HG02610 (cell line): ENCODE data around the gene RAMACL.

Source experiments
- ATAC-seq: cut with Tn5 transposase; IDR thresholded peaks from one replicate; pipeline ENCODE4 v1.9.1; 2021; ENCODE audit warnings: mild to moderate bottlenecking, moderate library complexity; ENCODE audit not compliant: unreplicated experiment

RAMACL gene

DNA sequence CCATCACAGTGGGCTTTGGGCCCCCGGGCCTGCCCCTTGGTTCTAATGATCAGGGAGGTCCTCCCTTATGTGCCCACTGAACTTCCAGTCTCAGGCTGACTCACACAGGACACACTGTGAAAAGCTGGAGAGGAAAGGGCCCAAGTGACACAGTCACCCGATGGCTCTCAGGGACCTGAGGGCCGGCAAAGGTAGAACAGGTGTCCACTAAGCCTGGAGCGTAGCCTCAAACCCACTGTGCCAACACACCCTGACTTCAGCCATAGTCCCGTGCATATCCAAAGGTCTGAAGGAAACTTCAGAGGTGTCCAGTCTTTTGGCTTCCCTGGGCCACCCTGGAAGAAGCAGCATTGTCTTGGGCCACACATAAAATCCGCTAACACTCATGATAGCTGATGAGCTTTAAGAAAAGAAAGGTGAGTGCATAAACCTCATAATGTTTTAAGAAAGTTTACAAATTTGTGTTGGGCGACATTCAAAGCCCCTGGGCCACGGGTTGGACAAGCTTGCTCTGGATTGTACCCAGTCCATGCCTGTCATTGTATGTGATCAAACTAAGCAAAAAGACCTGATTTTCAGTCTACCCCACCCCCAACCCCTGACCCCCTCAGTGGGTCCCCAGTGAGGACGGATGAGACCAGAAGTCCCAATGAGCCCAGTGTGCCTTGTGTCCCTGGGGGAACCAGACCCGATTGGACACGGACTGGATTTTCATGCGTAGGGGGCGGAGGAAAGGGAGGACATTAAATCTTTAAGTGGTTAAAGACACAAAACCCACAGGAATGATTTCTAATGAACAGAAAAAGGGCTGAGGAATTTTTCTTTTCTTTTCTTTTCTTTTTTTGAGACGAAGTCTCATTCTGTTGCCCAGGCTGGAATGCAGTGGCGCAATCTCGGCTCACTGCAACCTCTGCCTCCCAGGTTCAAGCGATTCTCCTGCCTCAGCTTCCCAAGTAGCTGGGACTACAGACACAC is 6.1 kb downstream of the RAMACL start:
- ATAC-seq: no peak

DNA sequence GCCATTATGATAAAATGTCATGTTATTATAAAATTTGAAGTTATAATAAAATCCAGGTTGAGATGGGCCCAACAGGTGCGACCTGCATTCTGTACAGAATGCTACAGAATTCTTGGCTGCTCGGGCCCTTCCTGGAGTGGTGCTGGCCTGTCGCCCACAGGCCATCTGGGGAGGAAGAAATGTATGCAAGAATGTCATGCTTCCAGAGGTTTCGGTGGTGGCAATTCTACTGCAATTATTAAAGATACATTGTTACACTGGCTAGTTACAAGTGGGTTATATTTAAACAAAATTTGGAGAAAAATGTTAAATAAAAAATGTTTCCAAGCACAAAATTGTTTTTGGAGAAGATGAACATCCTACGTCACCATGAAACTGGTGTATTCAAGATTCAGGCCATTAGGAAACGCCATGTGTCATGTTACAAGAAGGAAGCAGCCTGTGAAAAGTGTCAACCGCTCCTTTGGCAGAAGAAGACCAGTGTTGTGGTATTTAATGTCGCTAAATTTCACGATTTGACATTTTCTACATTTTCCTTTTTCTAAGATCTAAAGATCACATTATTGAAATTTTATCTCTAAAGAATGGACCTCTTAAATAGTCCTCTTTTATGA is 7.1 kb downstream of the RAMACL start:
- ATAC-seq: no peak

DNA sequence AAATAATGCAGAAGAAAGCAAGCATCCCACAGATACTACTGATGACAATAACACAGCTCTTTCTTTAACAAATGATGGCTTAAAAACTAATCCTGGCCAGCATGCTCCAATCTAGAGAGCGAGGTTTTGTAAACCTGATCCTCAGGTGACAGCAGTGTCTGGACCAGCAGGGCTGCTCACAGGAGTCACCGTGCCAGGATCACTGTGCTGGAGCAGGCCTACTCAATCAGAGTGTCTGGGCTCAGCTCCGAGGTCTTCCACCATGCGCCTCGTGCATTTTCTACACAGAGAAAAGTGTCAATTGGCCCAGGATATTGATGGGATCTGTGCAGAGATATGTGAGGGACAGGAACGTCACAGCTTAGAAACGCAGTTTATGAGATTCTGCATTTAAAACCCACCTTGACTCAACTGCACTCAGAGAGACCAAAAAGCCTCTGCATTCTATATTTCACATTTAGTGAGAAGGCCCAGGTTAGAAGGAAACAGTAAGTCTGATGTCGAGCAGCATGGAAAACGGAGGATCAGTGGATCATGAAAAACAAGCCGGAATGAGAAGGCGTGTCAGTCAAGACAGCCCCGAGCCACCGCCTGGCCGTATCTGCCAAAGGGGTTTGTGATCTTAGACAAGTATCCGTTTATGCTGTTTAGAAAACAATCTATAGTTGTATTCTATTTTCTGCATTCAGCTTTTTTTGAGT is 7.8 kb downstream of the RAMACL start:
- no peak for ATAC-seq

DNA sequence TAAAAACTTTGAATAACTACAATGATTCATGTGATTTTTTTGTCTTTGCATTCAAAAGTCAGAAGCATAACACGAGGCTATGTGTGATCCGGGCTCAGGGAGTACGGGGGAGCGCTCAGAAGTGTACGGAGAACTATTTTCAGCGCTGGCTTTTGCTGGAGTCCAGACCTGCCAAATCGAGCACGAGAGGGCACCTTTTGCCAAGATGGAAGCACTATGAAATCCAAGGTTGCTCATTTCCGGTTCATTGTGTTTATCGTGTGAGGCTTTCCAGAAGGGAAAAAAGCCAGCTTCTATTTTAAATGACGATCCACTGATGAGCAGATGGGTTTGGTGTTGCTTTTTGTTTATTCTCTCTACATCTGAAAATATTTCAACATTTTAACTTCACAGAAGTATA is 11.3 kb downstream of the RAMACL start:
- no peak for ATAC-seq

DNA sequence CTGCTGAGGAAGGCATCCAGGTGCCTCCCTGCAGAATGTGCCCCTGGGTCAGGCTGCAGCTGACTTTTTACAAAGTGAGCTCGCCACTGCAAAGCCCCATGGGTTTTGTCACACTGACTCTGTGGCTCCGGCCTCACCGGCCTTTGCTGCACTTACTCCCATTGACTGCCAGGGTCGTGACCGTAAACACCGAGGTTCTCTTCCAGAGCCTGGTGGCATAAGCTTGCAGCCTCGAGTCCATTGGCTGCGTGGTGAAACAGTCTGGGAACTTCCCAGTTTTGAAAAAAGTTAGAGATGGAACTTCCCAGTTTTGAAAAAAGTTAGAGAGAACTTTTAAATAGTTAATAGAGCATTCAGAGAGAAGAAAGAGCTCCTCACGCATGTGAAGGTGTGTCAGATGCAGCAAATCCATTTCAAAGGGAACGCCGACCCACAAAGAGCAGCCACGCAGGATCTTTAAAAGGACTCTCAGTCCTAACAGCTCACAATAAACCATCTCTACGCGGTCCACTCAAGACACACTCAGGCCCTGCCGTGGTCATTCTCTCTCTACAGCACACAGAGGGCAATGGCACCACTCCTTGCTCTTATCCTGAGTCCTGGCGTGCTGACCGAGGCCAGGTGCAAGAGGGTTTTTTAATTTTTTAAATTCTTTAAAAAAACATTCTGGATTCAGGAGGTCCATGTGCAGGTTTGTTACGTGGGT is 12.8 kb downstream of the RAMACL start:
- ATAC-seq: no peak

DNA sequence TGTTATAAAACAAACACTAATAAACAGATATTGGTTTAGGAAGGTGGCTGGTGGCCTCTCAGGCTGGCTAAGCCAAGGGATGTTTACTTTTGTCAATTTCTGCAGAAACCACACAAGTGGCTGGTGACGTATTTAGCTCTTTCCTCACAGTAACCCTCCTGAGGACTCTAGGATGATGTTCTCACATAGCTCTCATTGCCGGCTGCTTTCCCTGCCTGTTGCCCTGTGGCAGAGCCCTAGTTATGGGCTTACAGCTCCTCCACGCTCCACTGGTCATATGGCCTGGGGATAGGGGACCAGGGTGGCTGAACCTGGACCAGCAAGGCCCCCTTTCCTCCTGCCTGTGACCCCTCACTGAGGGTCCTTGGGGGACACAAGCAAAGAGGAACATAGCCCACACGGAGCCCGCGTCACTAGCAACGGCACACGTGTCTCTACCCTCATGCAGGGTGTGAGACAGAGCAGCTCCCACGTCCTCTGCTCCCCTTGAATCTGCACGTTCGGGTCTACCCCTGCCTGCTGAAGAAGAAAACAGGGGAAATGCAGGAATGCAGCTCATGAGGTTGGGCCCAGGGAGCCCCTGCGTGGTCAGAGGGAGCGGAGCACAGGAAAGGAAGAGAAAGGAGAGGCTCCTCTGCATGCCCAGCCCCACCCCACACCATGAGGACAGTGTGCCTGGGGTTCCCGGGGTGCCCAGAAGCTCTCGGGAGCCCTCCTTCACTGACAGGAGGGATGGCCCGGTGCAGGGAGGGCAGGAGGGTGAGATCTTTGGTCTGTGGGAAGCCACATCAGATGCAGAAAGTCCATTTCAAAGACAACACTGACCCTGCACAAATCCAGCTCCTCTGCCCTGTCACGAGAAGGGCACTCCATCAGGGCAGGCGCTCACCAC is 13.9 kb downstream of the RAMACL start:
- no peak for ATAC-seq

DNA sequence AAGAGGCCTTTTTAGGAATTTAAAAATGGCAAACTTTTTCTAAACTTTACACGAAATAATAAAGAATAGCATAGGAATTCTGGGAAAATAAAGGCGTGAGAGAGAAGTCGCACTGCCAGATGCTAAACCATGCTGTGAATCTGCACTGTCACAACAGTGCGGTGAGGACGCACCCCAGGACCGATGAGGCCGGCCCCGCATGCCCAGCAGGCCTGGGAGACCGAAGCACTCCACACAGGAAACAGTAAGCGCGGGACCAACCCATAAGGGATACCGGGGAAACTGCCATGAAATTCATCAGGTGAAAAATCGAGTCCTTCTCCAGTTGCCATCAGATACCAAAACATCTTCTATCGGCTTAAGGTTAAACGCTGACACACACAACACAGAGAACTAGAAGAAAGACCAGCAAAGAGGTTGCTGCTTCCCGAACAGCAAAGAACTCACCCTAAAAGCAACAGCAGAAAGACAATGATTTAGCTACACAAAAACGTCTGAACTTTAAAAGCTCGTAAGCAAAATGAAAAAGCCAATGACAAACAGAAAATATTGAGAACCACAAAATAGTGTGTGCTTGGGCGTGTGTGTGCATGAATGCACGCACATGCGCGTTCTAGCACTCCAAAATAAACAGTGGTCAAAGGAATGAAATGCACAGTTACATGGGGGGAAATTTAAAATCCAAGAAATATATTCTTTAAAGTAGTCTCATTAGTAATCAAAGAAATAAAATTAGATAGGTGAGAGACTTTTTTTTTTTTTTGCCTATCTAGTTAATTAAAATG is 15.4 kb downstream of the RAMACL start:
- ATAC-seq: no peak

DNA sequence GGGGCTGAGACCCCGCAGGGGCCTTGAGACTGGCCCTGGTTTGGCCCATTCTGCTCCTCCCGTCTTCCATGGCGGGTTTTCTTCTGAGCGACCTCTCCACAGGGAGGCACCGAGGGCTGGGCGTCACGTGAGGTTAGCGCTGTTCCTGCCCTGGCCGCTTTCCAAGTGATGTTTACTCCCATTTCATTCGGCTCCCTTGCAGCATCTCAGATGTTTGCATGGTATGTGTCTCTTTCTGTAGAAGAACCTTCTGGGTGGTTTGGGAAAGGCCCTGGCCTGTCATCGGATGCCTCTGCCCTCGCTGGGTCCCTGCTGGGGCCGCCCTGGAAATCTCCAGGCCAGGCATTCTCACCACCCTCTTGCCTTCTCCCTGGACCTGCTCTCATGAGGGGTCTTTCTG is 17.3 kb downstream of the RAMACL start:
- ATAC-seq: no peak

DNA sequence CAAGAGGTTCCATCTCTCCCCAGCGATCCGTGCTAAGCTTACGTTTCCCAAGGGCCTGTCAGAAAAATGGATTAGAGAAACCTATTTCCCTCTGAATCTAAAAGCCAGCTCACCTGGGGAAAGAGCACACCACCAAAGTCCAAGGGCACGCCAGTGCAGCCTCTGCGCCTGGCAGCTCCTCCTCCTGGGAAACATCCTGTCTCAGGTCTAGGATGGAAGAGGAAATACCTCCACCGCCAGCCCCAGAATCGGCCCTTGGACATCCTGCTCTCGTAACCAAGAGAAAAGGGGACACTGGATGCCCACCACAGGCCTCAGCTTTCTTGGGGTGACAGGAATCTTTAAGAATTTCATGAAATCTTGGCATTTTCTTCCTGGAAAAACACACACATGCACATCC is 18.7 kb downstream of the RAMACL start:
- ATAC-seq: no peak

DNA sequence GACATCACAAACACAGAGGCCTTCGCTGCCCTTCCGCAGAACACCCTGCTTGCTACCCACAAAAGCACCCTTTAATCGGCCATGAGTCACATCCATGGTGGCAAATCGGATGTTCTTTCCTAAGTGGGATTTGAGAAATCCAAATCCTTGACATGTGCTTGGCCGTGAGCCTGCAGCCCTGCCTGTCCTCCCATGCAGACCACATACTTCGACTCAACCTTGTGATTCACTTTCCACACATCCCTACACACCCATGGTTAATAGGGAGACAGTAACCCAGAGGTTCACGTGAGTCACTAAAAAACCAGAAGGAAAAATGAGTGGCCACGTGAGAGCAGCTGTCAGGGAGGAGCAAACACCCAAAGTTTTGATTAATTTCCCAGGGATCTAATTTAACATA is 19.4 kb downstream of the RAMACL start:
- no peak for ATAC-seq

DNA sequence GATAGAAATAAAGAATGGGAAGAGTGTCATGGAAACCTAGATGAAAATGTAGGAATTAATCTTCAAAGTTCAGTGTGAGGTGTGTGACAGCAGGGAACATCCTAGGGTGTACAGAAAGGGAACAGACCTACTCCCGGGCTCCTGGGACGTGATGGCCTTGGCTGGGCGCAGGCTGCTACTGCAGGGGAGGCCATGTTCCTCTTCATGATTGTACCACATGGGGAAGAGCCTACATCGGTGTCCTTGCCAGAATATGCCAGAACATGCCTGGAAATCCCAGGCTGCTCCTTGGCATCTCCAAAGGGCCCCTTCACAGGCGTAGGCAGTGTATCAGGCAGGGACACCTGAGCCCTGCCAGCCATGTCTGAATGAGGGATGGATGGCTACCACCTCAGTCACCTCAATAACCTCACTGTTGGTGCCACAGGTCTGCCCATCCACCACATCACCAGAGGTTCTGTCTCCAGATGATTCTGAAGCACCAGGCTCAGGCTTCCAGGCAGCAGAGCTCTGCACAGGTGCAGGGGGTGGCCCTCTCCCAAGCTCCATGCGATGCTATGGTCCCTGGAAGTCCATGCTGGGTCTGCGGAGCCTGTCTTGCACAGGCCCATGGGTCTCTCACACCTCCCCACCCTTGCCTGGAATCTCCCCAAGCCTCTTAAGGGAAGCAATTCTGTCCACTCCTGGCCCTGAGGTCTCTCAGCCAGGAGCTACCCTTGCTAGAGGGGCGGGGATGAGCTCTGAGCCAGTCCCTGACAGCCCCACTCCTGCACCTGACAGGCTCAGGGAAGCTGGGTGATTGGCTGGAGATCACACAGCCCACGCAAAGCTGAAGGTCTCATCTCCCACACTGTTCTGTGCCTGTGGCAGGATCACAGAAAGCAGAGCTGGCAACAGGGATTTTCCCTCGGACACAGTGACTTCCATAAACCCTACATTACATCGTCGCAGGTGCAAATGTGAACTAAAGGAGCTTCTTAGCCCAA is 20.2 kb downstream of the RAMACL start:
- no peak for ATAC-seq

DNA sequence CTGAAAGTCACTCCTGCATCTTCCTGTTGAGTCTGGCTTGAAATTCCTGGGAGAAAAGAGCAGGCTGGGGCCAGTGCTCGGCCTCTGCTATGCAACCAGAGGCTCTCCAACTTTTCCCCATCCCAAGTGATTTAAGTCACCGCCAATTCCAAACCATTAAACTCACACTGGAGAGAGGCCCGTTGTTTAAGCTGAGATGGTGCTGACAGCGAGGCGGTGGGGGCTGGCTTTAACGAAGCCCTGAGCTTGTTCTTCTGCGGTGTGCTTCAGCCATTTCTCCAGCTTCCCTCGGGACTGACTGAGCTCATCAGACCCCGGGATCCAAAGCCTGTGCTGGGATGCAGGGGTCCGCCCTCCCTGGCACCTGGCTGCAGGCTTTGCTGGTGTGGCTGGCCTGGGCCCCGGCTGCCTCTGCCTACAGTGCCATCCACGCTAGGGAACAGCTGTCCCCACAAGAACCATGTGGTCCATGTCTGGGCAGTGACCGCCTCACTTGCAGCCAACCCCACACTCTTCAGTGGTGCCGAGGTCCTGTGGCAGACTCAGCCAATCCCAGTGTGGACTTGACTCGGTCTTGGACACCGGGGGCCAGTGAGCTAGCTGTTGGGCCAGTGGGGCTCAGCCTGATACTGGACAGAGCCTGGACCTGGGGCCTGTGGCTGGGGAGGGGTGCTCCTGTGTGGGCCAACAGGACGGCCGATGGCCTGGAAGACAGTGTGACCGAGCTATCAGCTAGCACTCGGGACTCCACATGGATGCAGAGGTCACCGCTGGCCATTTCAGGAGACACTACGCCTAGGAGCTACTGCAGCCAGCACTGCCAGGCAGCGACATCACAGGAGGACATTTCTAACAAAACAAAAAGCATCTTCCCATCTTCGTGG is 21.2 kb downstream of the RAMACL start:
- no peak for ATAC-seq

DNA sequence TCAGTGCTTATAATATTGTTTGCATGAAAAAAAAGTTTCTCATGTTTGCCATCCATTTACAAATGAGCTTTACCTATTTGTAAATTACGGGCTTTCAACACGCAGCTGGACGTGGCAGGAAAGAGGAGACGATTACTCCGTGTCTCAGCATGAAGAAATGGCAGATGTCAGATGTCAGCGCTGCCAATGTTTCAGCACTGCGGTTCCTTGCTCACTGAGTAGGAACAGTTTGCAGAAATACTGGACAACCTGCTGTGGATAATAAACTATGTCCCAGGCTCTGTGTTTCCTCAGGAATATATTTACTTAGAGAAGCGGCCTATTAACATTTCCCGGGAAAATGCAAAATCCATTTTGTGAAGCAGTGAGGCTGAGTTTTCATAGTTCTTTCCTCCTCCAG is 22.7 kb downstream of the RAMACL start:
- no peak for ATAC-seq

DNA sequence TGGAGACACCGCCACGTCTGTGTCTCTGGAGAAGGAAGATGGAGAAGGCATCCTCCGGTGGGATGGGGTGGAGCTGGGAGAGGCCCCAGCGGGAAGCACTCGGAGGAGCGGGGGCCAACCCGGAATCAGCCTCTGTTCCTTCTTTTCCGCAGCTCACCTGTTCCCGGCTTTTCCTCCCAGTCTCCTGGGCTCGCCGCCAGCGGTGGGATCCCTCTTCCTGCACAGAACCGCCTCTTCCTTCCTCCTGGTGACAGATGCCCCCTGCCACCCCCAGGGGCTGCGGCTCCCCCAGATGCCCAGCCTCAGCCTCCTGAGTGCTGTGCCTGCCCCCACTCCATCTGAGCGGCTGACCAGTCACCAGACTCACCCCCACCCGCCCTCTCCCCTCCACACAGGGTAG is 23.3 kb downstream of the RAMACL start:
- no peak for ATAC-seq

DNA sequence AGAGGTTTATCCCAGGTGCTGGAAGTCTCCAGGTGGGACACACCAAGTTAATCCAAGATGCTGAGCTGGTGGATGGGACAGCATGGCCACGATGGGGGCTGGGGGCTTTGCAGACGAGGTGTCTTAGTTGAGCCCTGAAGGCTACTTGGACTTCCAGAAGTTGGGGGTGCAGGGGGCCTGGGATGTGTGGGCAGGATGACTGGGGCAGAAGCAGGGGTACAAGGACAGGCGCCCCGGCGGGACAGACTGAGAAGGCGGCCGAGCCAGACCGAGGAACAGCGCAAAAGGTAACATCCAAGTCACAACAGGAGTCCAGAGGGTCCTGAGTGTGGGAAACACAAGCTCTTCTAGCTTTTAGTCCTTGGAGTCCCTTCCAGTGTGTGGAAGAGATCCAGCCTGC is 23.8 kb downstream of the RAMACL start:
- ATAC-seq: no peak

DNA sequence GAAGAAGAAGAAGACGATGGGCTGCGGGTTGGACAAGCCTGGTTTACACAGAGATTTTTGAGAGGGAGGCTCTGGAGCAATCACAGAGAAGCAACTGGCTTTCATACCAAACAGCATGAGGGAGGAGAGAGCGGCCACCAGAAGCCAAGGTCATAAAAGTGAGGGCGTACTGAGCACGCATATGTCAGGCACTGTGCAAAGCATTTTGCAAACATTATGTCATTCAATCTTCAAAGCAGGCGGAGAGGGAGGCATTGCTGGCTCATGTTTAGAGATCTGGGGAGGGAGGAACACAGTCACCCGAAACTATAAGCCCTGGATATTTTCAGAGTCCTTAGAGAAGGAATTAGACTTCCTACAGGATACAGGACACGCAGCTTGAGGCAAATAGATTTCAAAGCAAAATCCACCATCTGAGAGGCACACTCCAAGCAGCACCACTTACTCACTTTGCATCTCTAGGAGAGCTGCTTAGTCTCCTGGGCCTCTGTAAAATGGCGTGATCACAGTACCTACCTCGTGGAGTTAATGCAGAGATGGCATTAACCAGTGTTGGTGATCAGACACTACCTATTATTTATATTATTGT is 24.6 kb downstream of the RAMACL start:
- ATAC-seq: no peak

DNA sequence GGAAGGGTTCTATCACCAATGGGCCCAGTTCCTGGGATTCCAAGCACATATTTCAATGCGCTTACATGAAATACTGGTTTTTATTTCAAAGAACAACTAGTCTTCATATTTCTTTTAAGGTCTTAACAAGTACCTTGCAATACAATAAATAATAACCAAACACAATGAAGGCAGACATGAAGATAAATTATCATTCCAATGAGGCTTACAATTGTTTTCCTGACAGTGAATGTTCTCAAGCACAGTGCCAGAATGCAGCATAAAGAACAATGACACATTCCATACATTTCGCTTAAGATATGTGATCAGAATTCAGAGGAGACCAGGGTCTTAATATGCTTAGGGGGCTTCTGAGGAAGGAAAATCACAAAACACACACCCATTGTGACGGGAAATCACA is 26.3 kb downstream of the RAMACL start:
- ATAC-seq: no peak
